Breast epithelium (tissue), 3 donors: ENCODE results near the gene DACH1.

Experiments used
- CTCF ChIP-seq, 3 donors: fragments of 450-650 bp; IDR thresholded peaks; one replicate each; pipeline ENCODE4 v1.5.1; 2016 to 2017; ENCODE audit warnings: antibody characterized with exemption in 3 of 3, mild to moderate bottlenecking in 3 of 3, moderate library complexity in 3 of 3
- POLR2A ChIP-seq: fragments of 450-650 bp; IDR thresholded peaks from one replicate; pipeline ENCODE4 v1.6.1; 2016; ENCODE audit warnings: antibody characterized with exemption, mild to moderate bottlenecking, moderate library complexity

DNA sequence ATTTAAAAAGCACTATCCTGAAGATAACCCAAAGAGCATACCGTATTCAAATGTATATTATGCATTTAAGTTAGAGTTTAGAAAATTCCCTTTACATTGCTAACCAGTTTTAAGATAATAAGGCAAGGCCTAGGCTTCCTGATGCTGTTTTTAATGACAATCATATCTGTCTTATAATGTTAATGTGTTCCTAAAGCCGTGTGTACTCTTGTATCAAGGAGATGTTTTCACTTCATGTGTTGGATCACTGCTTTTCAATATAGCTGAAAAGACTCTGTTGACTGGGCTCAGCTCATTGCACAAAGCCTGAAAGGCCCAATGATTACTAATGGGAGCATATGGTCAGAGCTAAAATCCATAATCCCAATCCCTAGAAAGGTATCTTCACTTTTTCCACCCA, 81.6 kb downstream of the DACH1 start:
- TF ChIP-seq POLR2A = no peak
- no peak for TF ChIP-seq CTCF (IDR thresholded peaks at IDR 0.05)
